T-helper 2 cell (primary cell): Measurements from ENCODE around the gene WSCD2.
"Not testable (repeated sequence)": the region's sequence is repeated elsewhere in the genome, so short reads cannot be mapped to it uniquely, and the experiment has no call there.

Experiments
- DNase-seq, 5 experiments: peaks; one replicate each; pipeline versions ENCODE4 v3.0.0 to v3.0.0-alpha.2; 2012 to 2022

Gene WSCD2

DNA sequence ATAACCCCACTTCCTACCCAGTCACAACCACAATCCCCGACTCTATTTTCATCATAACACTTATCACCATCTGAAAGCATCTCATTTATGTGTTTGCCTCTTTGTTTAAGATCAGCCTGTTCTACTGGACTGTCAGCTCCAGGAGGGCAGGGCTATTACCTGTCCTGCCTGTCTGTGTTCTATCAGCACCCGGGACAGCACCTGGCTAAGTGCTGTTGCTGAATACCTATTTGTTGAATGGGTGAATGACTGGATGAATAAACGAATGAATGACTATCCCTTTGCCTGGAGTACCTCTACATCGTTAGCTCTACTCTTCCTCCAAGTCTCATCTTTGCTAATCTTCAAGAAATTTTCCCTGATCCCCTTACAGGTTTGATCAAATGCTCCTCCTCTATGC is 69.0 kb downstream of the WSCD2 start:
- no peak for DNase-seq

- no peak for DNase-seq
These were observed 70.0 kb downstream of the WSCD2 start for GRCh38 chr12:108199106-108199505.

GRCh38 chr12:108201808-108202207 is 72.7 kb downstream of the WSCD2 start:
- DNase-seq = no peak

DNA sequence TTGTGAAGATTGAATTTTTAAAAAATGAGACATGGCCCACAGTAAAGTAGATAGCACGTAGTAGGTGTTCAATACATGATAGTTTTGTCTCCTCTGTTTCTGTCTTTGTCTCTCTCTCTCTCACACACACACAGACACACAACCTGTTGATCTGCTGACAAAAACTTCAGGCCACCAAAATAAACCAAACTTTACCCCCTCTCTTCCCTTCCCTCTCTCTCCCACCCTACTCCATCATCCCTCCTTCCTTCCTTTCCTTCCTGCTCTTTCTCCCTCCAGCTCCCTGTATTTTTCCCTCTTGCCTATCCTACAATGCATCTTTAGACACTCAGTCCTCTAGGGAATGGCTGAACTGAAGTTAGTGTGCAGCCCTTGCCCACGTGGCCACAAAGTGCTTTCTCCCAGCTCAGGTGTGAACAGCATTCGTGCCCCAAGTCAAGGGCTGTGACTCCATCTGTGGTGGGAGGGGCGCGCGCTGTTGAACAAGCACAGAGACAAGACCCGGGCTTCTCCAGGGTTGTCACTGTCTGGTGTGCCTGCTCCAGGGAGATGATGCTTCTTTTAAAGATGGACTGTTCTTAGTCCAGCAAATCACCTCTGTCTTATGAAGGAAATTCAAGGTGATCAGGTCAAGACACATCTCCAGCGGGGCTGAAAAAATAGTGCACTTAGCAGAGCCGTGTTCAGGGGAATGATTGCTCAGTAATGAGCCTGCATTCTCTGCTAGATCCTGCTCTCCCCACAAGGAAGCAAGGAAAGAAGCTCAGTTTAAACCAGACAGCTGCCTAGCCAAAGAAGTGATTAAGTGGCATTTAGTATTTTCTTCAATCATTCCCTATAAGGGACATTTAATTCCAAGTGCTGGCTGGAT is 75.3 kb downstream of the WSCD2 start:
- DNase-seq = no peak

- no peak for DNase-seq
These were observed 76.8 kb downstream of the WSCD2 start for GRCh38 chr12:108205864-108206263.

GRCh38 chr12:108207791-108208730 is 79.0 kb downstream of the WSCD2 start:
- DNase-seq = no peak

DNA sequence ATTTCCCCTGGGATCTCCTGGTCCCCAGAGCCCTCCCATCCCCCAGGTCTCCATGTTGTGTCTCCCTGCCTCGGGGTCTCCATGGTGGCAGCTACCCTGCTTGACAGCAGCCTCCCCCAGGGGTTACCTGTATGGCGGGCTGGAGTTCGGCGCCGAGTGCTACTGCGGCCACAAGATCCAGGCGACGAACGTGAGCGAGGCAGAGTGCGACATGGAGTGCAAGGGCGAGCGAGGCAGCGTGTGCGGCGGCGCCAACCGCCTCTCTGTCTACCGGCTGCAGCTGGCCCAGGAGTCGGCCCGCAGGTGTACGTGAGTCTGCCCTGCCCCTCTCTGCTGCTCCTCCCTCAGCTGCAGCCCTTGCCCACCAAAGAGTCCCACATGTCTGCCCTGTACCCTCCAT is 80.9 kb downstream of the WSCD2 start:
- DNase-seq = no peak

- DNase-seq = no peak
These were observed 82.1 kb downstream of the WSCD2 start for GRCh38 chr12:108211157-108211556.

- DNase-seq = no peak
These were observed 84.9 kb downstream of the WSCD2 start for GRCh38 chr12:108213871-108214445.

- peak in 1 of 5 experiments; percentile 11 for DNase-seq
These were observed 85.4 kb downstream of the WSCD2 start for GRCh38 chr12:108214486-108214885.

DNA sequence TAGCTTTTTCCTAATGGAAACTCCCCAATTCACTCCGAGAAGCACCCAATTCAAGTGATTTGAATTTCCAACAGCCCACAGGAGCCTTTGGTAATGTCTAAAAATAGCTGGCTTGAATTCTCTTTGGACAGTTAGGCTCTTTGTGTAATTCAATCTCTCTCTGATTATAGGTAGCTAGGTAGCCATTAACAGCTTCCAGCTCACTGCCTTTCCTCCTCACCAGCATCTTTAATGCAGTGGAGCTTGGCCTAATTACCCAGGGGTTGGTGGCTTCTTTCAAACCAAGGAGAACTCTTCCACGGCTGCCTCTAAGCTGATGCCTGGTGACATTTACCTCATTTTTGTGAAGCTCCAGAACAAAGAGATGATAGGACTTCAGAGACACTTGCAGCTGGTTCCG is 86.4 kb downstream of the WSCD2 start:
- DNase-seq = no peak

- DNase-seq = no peak
These were observed 89.8 kb downstream of the WSCD2 start for GRCh38 chr12:108218921-108219320.

GRCh38 chr12:108225101-108225500 is 96.0 kb downstream of the WSCD2 start:
- DNase-seq = not testable (repeated sequence)

- DNase-seq = no peak
These were observed 97.8 kb downstream of the WSCD2 start for GRCh38 chr12:108226866-108227265.

GRCh38 chr12:108228746-108229145 is 99.7 kb downstream of the WSCD2 start:
- no peak for DNase-seq

GRCh38 chr12:108231109-108231905 is 102.2 kb downstream of the WSCD2 start:
- no peak for DNase-seq

DNA sequence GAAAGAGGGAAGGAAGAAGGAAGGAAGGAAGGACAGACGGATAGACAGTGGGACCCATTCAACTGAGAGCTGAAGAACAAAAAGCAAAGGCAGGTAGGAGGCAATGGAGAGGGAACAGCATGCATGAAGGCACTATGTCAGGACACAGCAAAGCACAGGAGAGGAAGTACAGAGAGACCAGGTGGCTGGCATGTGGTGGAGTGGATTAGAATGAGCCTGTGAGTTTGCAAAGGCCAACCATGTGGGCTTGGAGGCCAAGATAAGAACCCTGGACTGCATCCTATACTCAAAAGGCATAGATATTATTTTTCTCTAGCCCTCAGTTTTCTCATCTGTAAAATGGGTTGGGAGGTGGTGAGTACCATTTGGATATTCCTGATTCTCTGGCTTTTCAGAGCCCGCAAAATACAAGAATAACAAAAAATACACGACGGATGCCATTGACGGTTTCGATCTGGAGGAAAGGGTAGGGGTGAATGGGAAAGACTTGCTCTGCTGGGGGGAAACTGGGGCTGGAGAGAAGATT is 102.9 kb downstream of the WSCD2 start:
- DNase-seq = no peak

DNA sequence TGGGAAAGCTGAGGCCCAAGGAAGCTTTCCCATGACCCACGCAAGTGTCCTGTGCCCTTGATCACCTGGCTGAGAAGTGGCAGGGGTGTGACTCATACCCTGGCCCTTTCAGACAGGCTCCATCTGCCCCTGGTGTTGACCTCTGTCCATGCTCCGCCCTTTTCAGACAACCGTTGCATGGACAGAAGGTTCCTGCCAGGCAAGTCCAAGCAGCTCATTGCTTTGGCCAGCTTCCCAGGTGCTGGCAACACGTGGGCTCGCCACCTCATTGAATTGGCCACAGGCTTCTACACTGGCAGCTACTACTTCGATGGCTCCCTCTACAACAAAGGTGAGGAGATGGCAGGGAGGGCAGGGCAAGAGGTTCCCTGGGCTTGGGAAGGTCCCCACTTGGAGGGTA is 103.5 kb downstream of the WSCD2 start:
- DNase-seq = no peak

DNA sequence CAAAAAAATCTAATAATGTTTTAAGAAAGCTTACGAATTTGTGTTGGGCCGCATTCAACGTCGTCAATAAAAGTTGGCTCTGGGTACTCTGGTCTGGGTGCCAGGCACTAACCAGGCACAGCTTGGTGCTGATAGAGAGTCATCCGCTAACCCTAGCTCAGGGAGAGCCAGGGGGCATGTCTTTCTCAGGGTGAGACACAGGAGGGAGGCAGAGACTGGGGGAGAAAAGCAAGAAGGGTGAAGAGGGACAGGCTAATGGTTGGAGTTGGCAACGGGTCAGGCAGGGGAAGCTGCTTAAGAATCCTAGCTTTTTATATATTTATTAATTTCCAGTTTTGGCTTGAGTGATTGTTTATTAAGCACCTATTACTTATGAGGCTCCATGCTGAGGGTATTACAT is 105.1 kb downstream of the WSCD2 start:
- no peak for DNase-seq

DNA sequence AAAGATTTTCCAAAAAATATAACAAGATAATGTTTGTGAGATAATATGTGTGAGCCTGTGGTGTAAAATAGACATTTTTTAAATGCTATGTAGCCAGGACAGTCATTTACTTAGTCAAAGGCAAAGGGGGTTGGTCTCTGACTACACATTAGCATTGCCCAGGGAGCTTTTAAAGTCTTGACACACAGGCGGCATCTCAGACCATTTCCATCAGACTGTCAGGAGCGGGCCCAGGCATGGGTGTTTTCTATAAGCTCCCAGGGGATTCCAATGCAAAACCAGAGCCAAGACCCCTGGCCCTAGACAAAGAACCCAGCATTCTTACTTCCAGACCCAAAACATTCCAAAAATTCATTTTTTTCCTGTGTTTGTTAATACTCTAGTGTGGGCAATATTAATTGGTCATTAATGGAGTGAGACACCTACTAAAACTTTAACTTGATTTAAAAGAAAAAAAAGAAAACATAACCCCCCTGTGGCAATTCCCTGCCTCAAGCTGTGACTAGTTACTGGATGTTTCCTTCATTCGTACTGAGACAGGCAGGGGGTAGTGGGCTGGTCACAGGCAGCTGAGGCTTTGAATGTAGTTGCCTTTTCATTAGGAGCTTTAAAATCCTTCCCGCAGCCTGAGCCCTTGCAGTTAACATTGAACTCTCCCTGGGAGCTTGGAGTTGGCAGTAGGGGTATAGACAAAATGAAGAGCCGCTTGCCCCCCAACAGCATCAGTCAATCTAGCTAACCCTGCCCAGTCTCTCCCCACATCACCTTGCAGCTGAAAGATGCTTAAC is 106.3 kb downstream of the WSCD2 start:
- no peak for DNase-seq

DNA sequence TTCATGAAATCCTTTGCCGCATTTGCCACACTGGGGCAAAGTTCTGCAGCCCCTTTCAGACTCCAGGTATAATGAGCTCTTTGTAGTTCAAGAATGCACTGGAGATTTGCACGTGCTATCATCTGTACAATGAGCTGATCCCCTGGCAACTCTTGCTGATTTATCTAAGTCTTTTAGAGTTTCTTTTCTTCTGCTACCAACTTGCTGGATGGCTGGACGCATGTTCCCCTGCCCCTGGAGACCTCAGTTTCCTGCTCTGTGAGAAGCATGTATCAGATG is 106.8 kb downstream of the WSCD2 start:
- DNase-seq = no peak

DNA sequence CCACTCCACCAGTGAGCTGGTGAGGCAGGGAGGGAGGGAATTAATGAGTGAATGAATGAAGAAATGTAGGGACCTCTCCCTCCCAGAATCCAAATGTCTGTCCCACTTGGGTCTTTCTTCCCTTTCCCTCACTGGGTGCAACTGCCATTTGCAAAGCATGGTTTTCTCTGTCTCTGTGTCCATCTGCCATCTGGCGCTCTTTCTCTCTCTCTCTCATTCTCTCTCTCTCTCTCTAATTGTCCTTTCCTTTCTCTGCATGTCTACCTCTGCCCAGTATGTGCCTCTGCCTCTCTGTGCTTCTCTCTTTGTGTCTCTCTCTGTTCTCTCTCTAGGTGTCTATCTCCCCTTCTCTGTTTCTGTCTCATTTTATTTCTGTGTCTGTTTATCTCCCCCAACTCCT is 107.3 kb downstream of the WSCD2 start:
- DNase-seq = no peak
